ENCODE results near the gene FYCO1. TPM values are rescaled to one million over a fixed set of nuclear protein-coding genes. Genes with fewer than 3 reads are reported as not detected.

FYCO1 gene
- total RNA-seq, 4 donors from 2014 or later = 35.8 to 51.2 (median 43.8) TPM

- no peak for TF ChIP-seq CTCF (IDR thresholded peaks at IDR 0.05)
- no peak for TF ChIP-seq POLR2A (IDR thresholded peaks at IDR 0.05)
- H3K4me3 ChIP-seq = no peak overlapping the region
- peak overlapping the region in 3 of 4 donors; percentile 17 to 46 (median 40) for H3K27ac ChIP-seq
- no peak for DNase-seq
- no peaks in the 10 kb centered on the region for H3K27me3 ChIP-seq
- no peaks in the 10 kb centered on the region for H3K9me3 ChIP-seq
- peaks cover 0 to 28% (median 3%) of the 10 kb centered on the region in 4 donors for H3K4me1 ChIP-seq
- H3K36me3 ChIP-seq = peaks cover 0 to 84% (median 0%) of the 10 kb centered on the region in 3 donors
These were observed 16.2 kb downstream of the FYCO1 start for GRCh38 chr3:45979378-45979777.

- H3K9me3 ChIP-seq = no peaks in the 10 kb centered on the region
- peak overlapping the region in 2 of 4 donors; percentile 29 to 32 for H3K27ac ChIP-seq
- peak; percentile 37 to 79 (median 69) for DNase-seq
- peaks cover 0 to 25% (median 3%) of the 10 kb centered on the region in 4 donors for H3K4me1 ChIP-seq
- H3K27me3 ChIP-seq = no peaks in the 10 kb centered on the region
- no peak overlapping the region for H3K4me3 ChIP-seq
- TF ChIP-seq POLR2A (IDR thresholded peaks at IDR 0.05) (no peak), CTCF (IDR thresholded peaks at IDR 0.05) (no peak)
- peaks cover 0 to 81% (median 0%) of the 10 kb centered on the region in 3 donors for H3K36me3 ChIP-seq
These were observed 17.4 kb downstream of the FYCO1 start for GRCh38 chr3:45978006-45978761.

- Histone ChIP-seq H3K9me3 (no peaks in the 10 kb centered on the region), H3K27me3 (no peaks in the 10 kb centered on the region), H3K36me3 (peaks cover 0 to 81% (median 0%) of the 10 kb centered on the region in 3 donors), H3K27ac (peak overlapping the region; percentile 26 to 62 (median 37)), H3K4me1 (peaks cover 0 to 25% (median 3%) of the 10 kb centered on the region in 4 donors), H3K4me3 (no peak overlapping the region)
- TF ChIP-seq CTCF (IDR thresholded peaks at IDR 0.05) = no peak
- no peak for TF ChIP-seq POLR2A (IDR thresholded peaks at IDR 0.05)
- no peak for DNase-seq
These were observed 19.2 kb downstream of the FYCO1 start for GRCh38 chr3:45976191-45977091.

- H3K4me1 ChIP-seq = peaks cover 0 to 25% (median 3%) of the 10 kb centered on the region in 4 donors
These were observed 19.9 kb downstream of the FYCO1 start for GRCh38 chr3:45975686-45976085.

More at GRCh38 chr3:45975686-45976085, 19.9 kb downstream of the FYCO1 start:
- peak overlapping the region; percentile 26 to 62 (median 37) for H3K27ac ChIP-seq
- no peak overlapping the region for H3K4me3 ChIP-seq
- DNase-seq = no peak
- H3K9me3 ChIP-seq = no peaks in the 10 kb centered on the region
- no peaks in the 10 kb centered on the region for H3K27me3 ChIP-seq
- peaks cover 0 to 81% (median 0%) of the 10 kb centered on the region in 3 donors for H3K36me3 ChIP-seq
- TF ChIP-seq POLR2A (IDR thresholded peaks at IDR 0.05) = no peak
- TF ChIP-seq CTCF (IDR thresholded peaks at IDR 0.05) = no peak

Measured in Peyer's patch (tissue), 4 donors.